SJSA1 (cell line): Measurements from ENCODE around the gene ATL2. TPM values are rescaled to one million over a fixed set of nuclear protein-coding genes. Genes with fewer than 3 reads are reported as not detected.

ENCODE experiments used
- DNase-seq, 2 experiments: peaks; one replicate each; pipeline ENCODE4 v3.0.0-alpha.2; 2015 to 2020; ENCODE audit warnings: low spot score in 2 of 2, low read depth in 1 of 2
- H3K27ac ChIP-seq: fragments of 250-450 bp; sonication (Bioruptor Pico); 2 replicates; pipeline ENCODE4 v1.5.1; 2020; ENCODE audit warnings: mild to moderate bottlenecking, moderate library complexity
- H3K27me3 ChIP-seq: fragments of 250-450 bp; sonication (Bioruptor Pico); replicated peaks from 2 replicates; pipeline ENCODE4 v1.5.1; 2020; ENCODE audit warnings: mild to moderate bottlenecking, moderate library complexity
- H3K36me3 ChIP-seq: fragments of 250-450 bp; sonication (Bioruptor Pico); 2 replicates; pipeline ENCODE4 v1.5.1; 2020; ENCODE audit warnings: mild to moderate bottlenecking
- H3K4me1 ChIP-seq: fragments of 250-450 bp; sonication (Bioruptor Pico); replicated peaks from 2 replicates; pipeline ENCODE4 v1.6.1; 2021; ENCODE audit warnings: mild to moderate bottlenecking
- H3K4me3 ChIP-seq: fragments of 250-450 bp; sonication (Bioruptor Pico); 2 replicates; pipeline ENCODE4 v1.5.1; 2020; ENCODE audit warnings: mild to moderate bottlenecking
- H3K9me3 ChIP-seq: fragments of 250-450 bp; sonication (Bioruptor Pico); replicated peaks from 2 replicates; pipeline ENCODE4 v1.5.1; 2020; ENCODE audit warnings: mild to moderate bottlenecking
- total RNA-seq: library from RNA; depleted of rRNA; stranded (reverse); fragments of >200 nt; shearing (Covaris generic); gene quantifications from 2 replicates; pipeline ENCODE4 v1.2.3, GENCODE V29; 2014

ATL2 gene
- total RNA-seq, 1 experiment from 2014 or later, result 121 TPM

DNA sequence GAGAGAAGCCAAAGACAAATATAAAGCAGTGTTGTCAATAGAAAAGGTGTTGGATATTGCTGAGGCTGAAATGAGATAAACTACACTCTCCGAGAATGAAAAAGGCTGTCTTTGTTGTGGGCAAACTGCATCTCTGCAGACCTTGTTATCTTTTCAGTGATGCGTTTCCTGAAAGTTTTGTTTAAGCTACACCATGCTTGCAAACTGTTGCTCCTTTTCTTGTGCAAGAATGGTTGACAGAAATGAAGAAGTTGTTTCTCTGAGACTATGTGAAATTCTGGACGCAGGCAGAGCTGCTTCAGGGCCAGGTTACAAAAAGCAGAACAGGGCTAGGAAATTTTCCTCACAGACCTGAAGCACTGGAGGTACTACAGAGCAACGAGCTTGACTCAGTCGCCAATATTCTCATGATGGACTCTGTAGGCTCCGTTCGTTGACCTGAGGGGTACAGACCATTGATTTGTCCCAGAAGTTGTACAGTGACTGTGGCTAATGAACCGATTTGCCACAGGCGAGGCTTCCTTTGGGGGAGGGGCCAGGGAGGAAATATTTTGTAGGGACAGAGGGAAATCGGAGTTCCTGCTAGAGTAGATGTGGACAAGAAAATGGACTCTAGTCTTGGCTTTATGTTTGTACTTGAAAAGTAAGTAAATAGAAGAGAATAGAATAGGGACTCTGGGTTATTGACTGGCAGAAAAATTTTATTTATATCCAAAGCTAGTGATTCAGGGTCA lies 3.5 kb upstream of the ATL2 start:
- Histone ChIP-seq H3K9me3 (peaks cover 8% of the 10 kb centered on the region), H3K4me1 (peaks cover 13% of the 10 kb centered on the region), H3K36me3 (peaks cover 9% of the 10 kb centered on the region), H3K4me3 (no peak overlapping the region), H3K27ac (no peak overlapping the region), H3K27me3 (no peaks in the 10 kb centered on the region)
- DNase-seq, result no peak

DNA sequence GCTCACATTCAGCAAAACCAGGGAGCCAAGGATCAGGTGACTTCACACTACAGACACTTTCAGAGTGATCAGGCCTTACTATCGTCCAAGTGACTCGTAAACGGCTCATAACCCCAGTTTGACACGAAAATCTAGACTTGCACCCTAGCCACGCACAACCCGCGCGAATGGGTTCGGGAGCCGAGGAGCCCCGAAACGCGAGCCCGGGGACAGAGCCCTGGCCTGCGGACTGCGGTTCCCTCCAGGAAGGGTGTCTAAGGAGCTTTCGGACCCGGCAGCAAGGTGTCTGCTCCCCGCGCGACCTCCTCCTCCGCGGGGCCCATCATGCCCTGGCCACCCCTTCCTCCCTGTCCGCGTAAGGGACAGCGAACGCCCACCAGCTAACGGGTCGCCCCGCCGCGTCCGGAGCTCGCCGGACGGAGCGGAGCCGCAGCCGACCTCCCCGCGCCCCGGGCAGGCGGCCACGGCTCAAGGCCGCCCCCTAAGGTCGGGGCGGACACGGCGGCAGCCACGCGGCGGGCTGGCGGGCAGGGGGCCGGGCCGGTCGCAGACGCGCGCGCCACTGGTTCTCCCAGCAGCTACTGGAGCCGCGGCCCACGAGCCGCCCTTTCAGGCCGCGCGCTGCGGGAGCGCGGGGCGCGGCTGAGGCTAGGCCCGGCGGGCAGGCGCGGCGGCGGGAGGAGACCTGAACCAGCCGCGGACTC lies 575 bp downstream of the ATL2 start:
- DNase-seq, result peak; percentile 63 to 85
- H3K9me3 ChIP-seq, result peaks cover 8% of the 10 kb centered on the region
- H3K4me3 ChIP-seq, result peak overlapping the region; percentile 100
- H3K4me1 ChIP-seq, result peaks cover 14% of the 10 kb centered on the region
- peaks cover 24% of the 10 kb centered on the region for H3K36me3 ChIP-seq
- H3K27ac ChIP-seq, result peak overlapping the region; percentile 96
- H3K27me3 ChIP-seq, result no peaks in the 10 kb centered on the region

DNA sequence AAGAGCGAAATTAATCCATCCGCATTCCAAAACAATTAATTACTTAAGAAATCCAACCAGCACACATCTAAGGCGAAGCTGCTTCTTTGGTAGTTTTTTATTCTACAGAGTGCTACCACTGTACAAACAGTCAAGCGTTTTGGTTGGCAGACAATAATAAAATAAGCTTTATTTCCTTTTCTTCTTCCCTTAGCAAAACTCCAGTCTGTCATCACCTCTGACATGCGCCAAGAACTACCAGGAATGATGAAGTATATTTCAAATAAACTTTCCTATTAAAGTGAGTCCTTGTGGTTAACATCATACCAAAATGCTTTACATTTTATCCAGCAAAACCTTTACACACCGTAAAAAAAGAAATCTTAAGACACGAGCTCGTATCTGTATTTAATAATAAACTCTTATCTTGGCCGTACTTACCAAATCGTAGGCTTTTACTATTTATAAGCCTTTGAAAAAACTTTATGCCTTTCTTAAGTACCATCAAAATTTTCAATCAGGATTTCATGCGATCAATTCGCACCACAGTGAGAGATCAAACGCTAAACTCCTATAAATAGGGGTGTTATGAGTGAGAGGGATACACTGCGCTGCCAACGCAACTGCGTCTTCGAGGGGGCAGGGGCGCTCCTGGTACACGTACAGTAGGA lies 1.3 kb downstream of the ATL2 start:
- Histone ChIP-seq H3K36me3 (peaks cover 24% of the 10 kb centered on the region), H3K9me3 (peaks cover 8% of the 10 kb centered on the region), H3K4me1 (peaks cover 14% of the 10 kb centered on the region), H3K27ac (peak overlapping the region; percentile 96; the same call in 1 of the 2 replicates), H3K27me3 (no peaks in the 10 kb centered on the region), H3K4me3 (peak overlapping the region; percentile 100)
- DNase-seq, result no peak

- Histone ChIP-seq H3K9me3 (peaks cover 8% of the 10 kb centered on the region), H3K36me3 (peaks cover 24% of the 10 kb centered on the region), H3K27ac (no peak overlapping the region), H3K27me3 (no peaks in the 10 kb centered on the region), H3K4me3 (no peak overlapping the region), H3K4me1 (peaks cover 14% of the 10 kb centered on the region)
- no peak for DNase-seq
Measured at GRCh38 chr2:38374984-38375383, 2.1 kb downstream of the ATL2 start.

- Histone ChIP-seq H3K4me1 (peaks cover 9% of the 10 kb centered on the region), H3K9me3 (peaks cover under 1% of the 10 kb centered on the region; the same call in 1 of the 2 replicates), H3K27me3 (no peaks in the 10 kb centered on the region), H3K27ac (no peak overlapping the region), H3K36me3 (peaks cover 16% of the 10 kb centered on the region), H3K4me3 (no peak overlapping the region)
- DNase-seq, result no peak
Measured at GRCh38 chr2:38371235-38371634, 5.8 kb downstream of the ATL2 start.

DNA sequence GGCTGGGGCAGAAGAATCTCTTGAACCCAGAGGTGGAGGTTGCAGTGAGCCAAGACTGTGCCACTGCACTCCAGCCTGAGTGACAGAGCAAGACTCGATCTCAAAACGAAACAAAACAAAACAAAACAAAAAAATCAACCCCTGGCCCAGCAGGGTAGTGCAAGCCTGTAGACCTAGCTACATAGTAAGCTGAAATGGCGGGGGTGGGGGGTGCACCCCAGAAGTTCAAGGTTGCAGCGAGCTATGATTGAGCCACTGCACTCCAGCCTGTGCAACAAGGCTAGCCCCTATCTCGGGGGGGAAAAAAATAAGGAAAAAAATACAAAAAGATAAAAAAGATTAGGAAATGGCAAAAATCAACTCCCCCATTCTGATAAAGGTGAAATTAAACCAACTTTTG lies 6.4 kb downstream of the ATL2 start:
- H3K4me1 ChIP-seq, result peaks cover 11% of the 10 kb centered on the region
- H3K4me3 ChIP-seq, result no peak overlapping the region
- H3K36me3 ChIP-seq, result peaks cover 15% of the 10 kb centered on the region
- H3K9me3 ChIP-seq, result no peaks in the 10 kb centered on the region
- no peak for DNase-seq
- no peak overlapping the region for H3K27ac ChIP-seq
- H3K27me3 ChIP-seq, result no peaks in the 10 kb centered on the region

- Histone ChIP-seq H3K27me3 (no peaks in the 10 kb centered on the region), H3K4me1 (peaks cover 8% of the 10 kb centered on the region), H3K36me3 (peaks cover 3% of the 10 kb centered on the region; the same call in 1 of the 2 replicates), H3K27ac (no peak overlapping the region), H3K4me3 (no peak overlapping the region), H3K9me3 (no peaks in the 10 kb centered on the region)
- DNase-seq, result no peak
Measured at GRCh38 chr2:38362232-38362631, 14.8 kb downstream of the ATL2 start.

GRCh38 chr2:38360177-38360576 lies 16.9 kb downstream of the ATL2 start:
- DNase-seq, result no peak
- Histone ChIP-seq H3K9me3 (no peaks in the 10 kb centered on the region), H3K27me3 (no peaks in the 10 kb centered on the region), H3K27ac (no peak overlapping the region), H3K36me3 (peaks cover 3% of the 10 kb centered on the region; the same call in 1 of the 2 replicates), H3K4me1 (no peaks in the 10 kb centered on the region; the same call in 1 of the 2 replicates), H3K4me3 (no peak overlapping the region)

- peaks cover 11% of the 10 kb centered on the region for H3K36me3 ChIP-seq
- H3K27ac ChIP-seq, result no peak overlapping the region
- DNase-seq, result no peak
- no peaks in the 10 kb centered on the region for H3K27me3 ChIP-seq
- no peaks in the 10 kb centered on the region for H3K4me1 ChIP-seq
- no peak overlapping the region for H3K4me3 ChIP-seq
- no peaks in the 10 kb centered on the region for H3K9me3 ChIP-seq
Measured at GRCh38 chr2:38353402-38353801, 23.7 kb downstream of the ATL2 start.

DNA sequence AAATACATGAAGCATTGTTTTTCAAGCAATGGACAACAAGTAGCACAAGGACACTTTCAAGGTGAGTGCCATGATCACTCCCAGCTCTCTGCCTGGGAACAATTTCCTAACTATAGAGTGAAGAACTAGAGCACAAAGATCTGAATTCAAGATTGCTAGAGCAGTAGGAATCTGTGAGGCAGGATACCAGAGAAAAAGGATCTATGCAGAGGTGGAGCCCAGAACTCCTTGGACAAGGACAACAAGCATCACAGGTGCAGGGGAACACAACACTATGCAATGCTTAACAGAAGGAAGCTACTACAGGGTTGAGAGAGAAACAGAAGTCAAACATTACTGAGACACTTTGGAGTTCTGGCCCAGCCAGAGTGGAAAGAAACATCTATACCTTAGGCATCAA lies 24.7 kb downstream of the ATL2 start:
- H3K27ac ChIP-seq, result no peak overlapping the region
- no peaks in the 10 kb centered on the region for H3K4me1 ChIP-seq
- peaks cover 10% of the 10 kb centered on the region for H3K36me3 ChIP-seq
- no peak overlapping the region for H3K4me3 ChIP-seq
- no peaks in the 10 kb centered on the region for H3K9me3 ChIP-seq
- H3K27me3 ChIP-seq, result no peaks in the 10 kb centered on the region
- DNase-seq, result no peak

GRCh38 chr2:38345323-38346038 lies 31.6 kb downstream of the ATL2 start:
- H3K27me3 ChIP-seq, result no peaks in the 10 kb centered on the region
- DNase-seq, result no peak
- no peaks in the 10 kb centered on the region for H3K4me1 ChIP-seq
- peaks cover 43% of the 10 kb centered on the region for H3K36me3 ChIP-seq
- no peak overlapping the region for H3K4me3 ChIP-seq
- no peaks in the 10 kb centered on the region; the same call in 1 of the 2 replicates for H3K9me3 ChIP-seq
- H3K27ac ChIP-seq, result no peak overlapping the region

DNA sequence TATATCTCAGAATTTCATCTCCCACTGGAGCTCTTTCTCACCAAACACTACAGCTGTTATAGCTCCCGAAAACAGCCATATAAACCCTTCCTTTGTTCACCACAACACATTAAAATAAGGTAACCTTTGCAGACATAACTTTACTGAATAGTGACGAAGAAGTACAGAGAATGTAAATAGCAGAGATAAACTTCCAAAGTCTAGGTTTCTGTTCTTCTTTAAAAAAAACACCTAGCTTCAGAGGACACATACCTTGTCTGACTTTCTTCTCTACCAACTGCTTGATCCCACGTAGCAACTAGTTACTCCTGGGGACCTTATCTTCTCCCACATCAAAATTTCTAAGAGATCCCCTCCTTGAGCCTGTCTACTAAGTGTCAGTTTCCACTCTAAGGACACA lies 32.3 kb downstream of the ATL2 start:
- no peak for DNase-seq
- Histone ChIP-seq H3K4me1 (no peaks in the 10 kb centered on the region), H3K27me3 (no peaks in the 10 kb centered on the region), H3K36me3 (peaks cover 45% of the 10 kb centered on the region), H3K9me3 (no peaks in the 10 kb centered on the region; the same call in 1 of the 2 replicates), H3K4me3 (no peak overlapping the region), H3K27ac (no peak overlapping the region)

- H3K27me3 ChIP-seq, result no peaks in the 10 kb centered on the region
- peaks cover 54% of the 10 kb centered on the region for H3K36me3 ChIP-seq
- H3K4me3 ChIP-seq, result no peak overlapping the region
- H3K27ac ChIP-seq, result no peak overlapping the region
- H3K4me1 ChIP-seq, result no peaks in the 10 kb centered on the region
- no peaks in the 10 kb centered on the region; the same call in 1 of the 2 replicates for H3K9me3 ChIP-seq
- DNase-seq, result no peak
Measured at GRCh38 chr2:38343212-38343611, 33.9 kb downstream of the ATL2 start.
